Globus pallidus (tissue), 1 donor: Measurements from ENCODE around the gene DIP2B.

Source experiments
- DNase-seq: peaks from one replicate; pipeline ENCODE4 v3.0.0-alpha.2; 2015; ENCODE audit warnings: low spot score

The DIP2B gene

DNA sequence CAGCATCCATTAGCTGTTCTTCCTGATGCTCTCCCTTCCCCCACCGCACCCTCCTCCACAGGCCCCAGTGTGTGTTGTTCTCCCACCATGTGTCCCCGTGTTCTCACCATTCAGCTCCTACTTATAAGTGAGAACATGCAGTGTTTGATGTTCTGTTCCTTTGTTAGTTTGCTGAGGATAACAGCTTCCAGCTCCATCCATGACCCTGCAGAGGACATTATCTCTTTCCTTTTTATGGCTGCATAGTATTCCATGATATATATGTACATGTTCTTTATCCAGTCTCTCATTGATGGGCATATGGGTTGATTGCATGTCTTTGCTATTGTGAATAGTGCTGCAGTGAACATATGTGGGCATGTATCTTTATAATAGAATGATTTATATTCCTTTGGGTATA, 268.1 kb downstream of the DIP2B start:
- DNase-seq = no peak

- DNase-seq = no peak
These were observed 270.5 kb downstream of the DIP2B start for GRCh38 chr12:50775251-50775650.

- no peak for DNase-seq
These were observed 272.3 kb downstream of the DIP2B start for GRCh38 chr12:50776749-50777728.

GRCh38 chr12:50778663-50779590, 274.1 kb downstream of the DIP2B start:
- DNase-seq = no peak

DNA sequence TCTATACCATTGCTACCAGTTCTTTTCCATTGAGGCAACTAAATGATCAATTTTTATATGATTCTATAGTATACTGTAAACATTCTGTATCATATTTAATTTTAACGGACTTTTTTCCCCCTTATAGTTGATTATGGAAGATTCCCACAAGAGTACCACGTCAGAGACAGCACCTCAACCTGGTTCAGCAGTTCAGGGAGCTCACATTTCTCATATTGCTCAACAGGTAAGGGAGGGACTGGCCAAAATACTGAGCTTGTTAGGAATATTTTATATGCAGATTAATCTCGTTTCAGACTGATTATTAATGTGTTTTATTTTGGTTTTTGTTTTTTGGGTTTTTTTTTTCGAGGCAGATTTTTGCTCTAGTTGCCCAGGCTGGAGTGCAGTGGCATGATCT, 275.2 kb downstream of the DIP2B start:
- DNase-seq = no peak

- DNase-seq = no peak
These were observed 279.7 kb downstream of the DIP2B start for GRCh38 chr12:50784501-50784900.

GRCh38 chr12:50785406-50786001, 280.7 kb downstream of the DIP2B start:
- DNase-seq = no peak

- DNase-seq = no peak
These were observed 281.9 kb downstream of the DIP2B start for GRCh38 chr12:50786498-50787231.

GRCh38 chr12:50787618-50788017, 282.8 kb downstream of the DIP2B start:
- no peak for DNase-seq

GRCh38 chr12:50788561-50788960, 283.8 kb downstream of the DIP2B start:
- no peak for DNase-seq

- DNase-seq = no peak
These were observed 285.3 kb downstream of the DIP2B start for GRCh38 chr12:50790081-50790480.
